HG03039 (cell line): ENCODE results near the gene ERBB2.

Experiments used
- ATAC-seq: cut with Tn5 transposase; IDR thresholded peaks from one replicate; pipeline ENCODE4 v1.9.1; 2021; ENCODE audit warnings: mild to moderate bottlenecking, moderate library complexity; ENCODE audit not compliant: unreplicated experiment

ERBB2 gene

GRCh38 chr17:39665642-39666224 lies 34.1 kb upstream of the ERBB2 start:
- ATAC-seq = no peak

GRCh38 chr17:39666231-39666600 lies 33.6 kb upstream of the ERBB2 start:
- no peak for ATAC-seq

- no peak for ATAC-seq
Observed at GRCh38 chr17:39666601-39667261, 33.1 kb upstream of the ERBB2 start.

GRCh38 chr17:39667262-39667944 lies 32.5 kb upstream of the ERBB2 start:
- ATAC-seq = no peak

GRCh38 chr17:39667945-39668924 lies 31.6 kb upstream of the ERBB2 start, which contains the start of gene PNMT:
Gene PNMT, plus strand, starts transcription at chr17:39668453. Its CDS starts 23 bp downstream, at chr17:39668476.
- no peak for ATAC-seq

- no peak for ATAC-seq
Observed at GRCh38 chr17:39669897-39670735, 29.7 kb upstream of the ERBB2 start.

GRCh38 chr17:39670746-39671145 lies 29.1 kb upstream of the ERBB2 start:
- no peak for ATAC-seq

GRCh38 chr17:39671651-39672521 lies 28.0 kb upstream of the ERBB2 start:
- ATAC-seq = no peak

GRCh38 chr17:39672522-39673334 lies 27.1 kb upstream of the ERBB2 start:
- no peak for ATAC-seq

GRCh38 chr17:39673335-39674081 lies 26.4 kb upstream of the ERBB2 start:
- ATAC-seq = no peak

GRCh38 chr17:39674179-39674578 lies 25.7 kb upstream of the ERBB2 start:
- no peak for ATAC-seq

- no peak for ATAC-seq
Observed at GRCh38 chr17:39674702-39675389, 25.0 kb upstream of the ERBB2 start.

GRCh38 chr17:39675390-39676082 lies 24.3 kb upstream of the ERBB2 start:
- ATAC-seq = no peak

- no peak for ATAC-seq
Observed at GRCh38 chr17:39676198-39676819, 23.6 kb upstream of the ERBB2 start.

- ATAC-seq = no peak
Observed at GRCh38 chr17:39677072-39677471, 22.8 kb upstream of the ERBB2 start.
